SU-DHL-6 (cell line): ENCODE results near the gene ABCA5.

Source experiments
- H2AFZ ChIP-seq: fragments of 200-600 bp; sonication (generic); 2 replicates; pipeline ENCODE4 v1.6.1; 2014; ENCODE audit warnings: low read depth, mild to moderate bottlenecking, moderate library complexity, mixed read lengths, antibody characterized with exemption, low read length; ENCODE audit not compliant: severe bottlenecking
- H3F3A ChIP-seq: fragments of 200-600 bp; shearing (Covaris generic); 2 replicates; pipeline ENCODE4 v1.6.0; 2016; ENCODE audit warnings: antibody characterized with exemption, mild to moderate bottlenecking; ENCODE audit not compliant: insufficient read depth
- H3K27ac ChIP-seq: fragments of 200-600 bp; sonication (generic); 2 replicates; pipeline ENCODE4 v1.5.1; 2016; ENCODE audit warnings: low read depth, mild to moderate bottlenecking, low read length, moderate library complexity, mixed read lengths
- H3K27me3 ChIP-seq: fragments of 200-600 bp; sonication (generic), shearing (Covaris generic); 2 replicates; pipeline ENCODE4 v1.6.0; 2014; ENCODE audit warnings: mild to moderate bottlenecking, low read length
- H3K36me3 ChIP-seq: fragments of 200-600 bp; sonication (generic); 2 replicates; pipeline ENCODE4 v1.6.1; 2014; ENCODE audit warnings: mild to moderate bottlenecking, low read length, mixed read lengths
- H3K4me2 ChIP-seq: fragments of 300-600, 200-600 bp; shearing (Covaris generic), sonication (generic); 2 replicates; pipeline ENCODE4 v1.6.0; 2014; ENCODE audit warnings: low read length, low read depth, mild to moderate bottlenecking; ENCODE audit not compliant: poor library complexity, severe bottlenecking
- H3K4me3 ChIP-seq: fragments of 200-600 bp; sonication (generic); 2 replicates; pipeline ENCODE4 v1.5.1; 2014; ENCODE audit warnings: antibody characterized with exemption, low read length, mild to moderate bottlenecking, mixed read lengths; ENCODE audit not compliant: insufficient read depth, poor library complexity, severe bottlenecking
- H3K79me2 ChIP-seq: fragments of 200-600 bp; sonication (generic); 2 replicates; pipeline ENCODE4 v1.6.1; 2014; ENCODE audit warnings: mild to moderate bottlenecking, low read length, moderate library complexity; ENCODE audit not compliant: insufficient read depth
- H3K9ac ChIP-seq: fragments of 200-600 bp; sonication (generic); 2 replicates; pipeline ENCODE4 v1.7.0; 2014; ENCODE audit warnings: mild to moderate bottlenecking, low read length
- H3K9me2 ChIP-seq: fragments of 200-600 bp; sonication (generic); replicated peaks from 2 replicates; pipeline ENCODE4 v1.6.1; 2014; ENCODE audit warnings: low read length; ENCODE audit not compliant: insufficient read depth
- H3K9me3 ChIP-seq: fragments of 200-600 bp; sonication (generic); 2 replicates; pipeline ENCODE4 v1.6.1; 2014; ENCODE audit warnings: low read length, mixed read lengths; ENCODE audit not compliant: insufficient read depth
- H4K20me1 ChIP-seq: fragments of 200-600 bp; sonication (generic); 2 replicates; pipeline ENCODE4 v1.6.1; 2014; ENCODE audit warnings: low read depth, mild to moderate bottlenecking, antibody characterized with exemption, low read length, moderate library complexity, mixed read lengths
- CTCF ChIP-seq: fragments of 200-600 bp; sonication (generic); IDR thresholded peaks from one replicate; pipeline ENCODE4 v1.5.1; 2017; ENCODE audit warnings: antibody characterized with exemption, mild to moderate bottlenecking, low read length, moderate library complexity; ENCODE audit not compliant: insufficient read depth, poor library complexity, severe bottlenecking
- EZH2phosphoT487 ChIP-seq: fragments of 200-600 bp; sonication (generic), shearing (Covaris generic); conservative IDR thresholded peaks from 2 replicates; pipeline ENCODE4 v1.6.1; 2018; ENCODE audit warnings: mild to moderate bottlenecking, antibody characterized with exemption, low read length, moderate library complexity, mixed read lengths

Gene ABCA5

GRCh38 chr17:69228576-69228975, 98.4 kb downstream of the ABCA5 start, which contains the start of gene ABCA10:
Gene ABCA10 (minus strand): TSS chr17:69228824. CDS start chr17:69225358, 3,466 bp downstream.
- no peaks in the 10 kb centered on the region for H4K20me1 ChIP-seq
- no peak within 1 kb of the TSS for H3K4me3 ChIP-seq
- no peaks in the 10 kb centered on the region for H3K9me2 ChIP-seq
- H3K36me3 ChIP-seq, result no peaks in the 10 kb centered on the region
- H3K9me3 ChIP-seq, result no peaks in the 10 kb centered on the region
- no peak within 1 kb of the TSS for H2AFZ ChIP-seq
- TF ChIP-seq CTCF (no peak), EZH2phosphoT487 (no peak)
- H3K9ac ChIP-seq, result no peak within 1 kb of the TSS
- no peak within 1 kb of the TSS for H3K27ac ChIP-seq
- H3K27me3 ChIP-seq, result no peaks in the 10 kb centered on the region
- H3K4me2 ChIP-seq, result no peak within 1 kb of the TSS
- no peaks in the 10 kb centered on the region for H3K79me2 ChIP-seq
- no peaks in the 10 kb centered on the region for H3F3A ChIP-seq

- Histone ChIP-seq H3K27ac (no peak overlapping the region), H3K4me2 (no peak overlapping the region), H3K4me3 (no peak overlapping the region), H2AFZ (no peak overlapping the region), H3K79me2 (no peaks in the 10 kb centered on the region), H3K36me3 (no peaks in the 10 kb centered on the region), H3K27me3 (no peaks in the 10 kb centered on the region), H4K20me1 (no peaks in the 10 kb centered on the region), H3K9ac (no peak overlapping the region), H3K9me2 (no peaks in the 10 kb centered on the region), H3F3A (no peaks in the 10 kb centered on the region), H3K9me3 (no peaks in the 10 kb centered on the region)
- TF ChIP-seq CTCF, result no peak
- TF ChIP-seq EZH2phosphoT487, result no peak
Observed at GRCh38 chr17:69228018-69228417, 98.9 kb downstream of the ABCA5 start.

- Histone ChIP-seq H3K9me2 (no peaks in the 10 kb centered on the region), H4K20me1 (no peaks in the 10 kb centered on the region), H3K79me2 (no peaks in the 10 kb centered on the region), H3F3A (no peaks in the 10 kb centered on the region), H3K4me3 (no peak overlapping the region), H2AFZ (no peak overlapping the region), H3K27ac (no peak overlapping the region), H3K36me3 (no peaks in the 10 kb centered on the region), H3K9me3 (no peaks in the 10 kb centered on the region), H3K4me2 (no peak overlapping the region), H3K27me3 (no peaks in the 10 kb centered on the region), H3K9ac (no peak overlapping the region)
- no peak for TF ChIP-seq EZH2phosphoT487
- no peak for TF ChIP-seq CTCF
Observed at GRCh38 chr17:69227541-69227940, 99.4 kb downstream of the ABCA5 start.

DNA sequence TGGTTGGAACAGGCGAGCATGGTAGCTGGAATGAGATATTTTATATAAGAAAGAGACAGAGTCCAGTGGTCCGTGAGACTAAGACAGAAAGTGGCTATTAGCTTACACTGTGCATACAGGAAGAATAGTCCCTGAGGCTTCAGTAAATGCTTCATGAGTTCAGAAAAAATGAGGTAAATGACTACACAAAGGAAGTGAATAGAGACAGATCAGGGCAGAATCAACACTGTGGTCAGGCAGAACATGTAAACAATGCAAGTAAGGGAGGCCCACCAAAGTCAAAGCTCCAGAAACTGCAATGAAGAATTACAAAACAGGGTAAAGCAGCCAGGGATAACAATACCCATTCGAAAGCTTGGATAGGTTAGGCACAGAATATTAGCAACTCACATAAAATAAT, 103.1 kb downstream of the ABCA5 start:
- Histone ChIP-seq H3F3A (no peaks in the 10 kb centered on the region), H3K4me3 (no peak overlapping the region), H3K27ac (no peak overlapping the region), H2AFZ (no peak overlapping the region), H3K27me3 (no peaks in the 10 kb centered on the region), H3K9me3 (no peaks in the 10 kb centered on the region), H3K9me2 (no peaks in the 10 kb centered on the region), H4K20me1 (no peaks in the 10 kb centered on the region), H3K79me2 (no peaks in the 10 kb centered on the region), H3K36me3 (no peaks in the 10 kb centered on the region), H3K4me2 (no peak overlapping the region), H3K9ac (no peak overlapping the region)
- TF ChIP-seq CTCF, result no peak
- no peak for TF ChIP-seq EZH2phosphoT487
